Activated CD4-positive, alpha-beta T cell treated with anti-CD3 and anti-CD28 coated beads, Interleukin-2, Interleukin-6, amounts not matched to agents 100 ng/mL and 50 ng/mL, durations not matched to agents 16 hours and 8 hours (primary cell): Measurements from ENCODE around the gene CEPT1.
A peak's percentile ranks its signal among the peaks of the same experiment; 100 is the strongest.
"Not testable (repeated sequence)": the region's sequence is repeated elsewhere in the genome, so short reads cannot be mapped to it uniquely, and the experiment has no call there.

Source experiments
- DNase-seq: peaks from one replicate; pipeline ENCODE4 v3.0.0-alpha.2; 2020

The CEPT1 gene

GRCh38 chr1:111213412-111213811 is 73.4 kb downstream of the CEPT1 start:
- DNase-seq = no peak

DNA sequence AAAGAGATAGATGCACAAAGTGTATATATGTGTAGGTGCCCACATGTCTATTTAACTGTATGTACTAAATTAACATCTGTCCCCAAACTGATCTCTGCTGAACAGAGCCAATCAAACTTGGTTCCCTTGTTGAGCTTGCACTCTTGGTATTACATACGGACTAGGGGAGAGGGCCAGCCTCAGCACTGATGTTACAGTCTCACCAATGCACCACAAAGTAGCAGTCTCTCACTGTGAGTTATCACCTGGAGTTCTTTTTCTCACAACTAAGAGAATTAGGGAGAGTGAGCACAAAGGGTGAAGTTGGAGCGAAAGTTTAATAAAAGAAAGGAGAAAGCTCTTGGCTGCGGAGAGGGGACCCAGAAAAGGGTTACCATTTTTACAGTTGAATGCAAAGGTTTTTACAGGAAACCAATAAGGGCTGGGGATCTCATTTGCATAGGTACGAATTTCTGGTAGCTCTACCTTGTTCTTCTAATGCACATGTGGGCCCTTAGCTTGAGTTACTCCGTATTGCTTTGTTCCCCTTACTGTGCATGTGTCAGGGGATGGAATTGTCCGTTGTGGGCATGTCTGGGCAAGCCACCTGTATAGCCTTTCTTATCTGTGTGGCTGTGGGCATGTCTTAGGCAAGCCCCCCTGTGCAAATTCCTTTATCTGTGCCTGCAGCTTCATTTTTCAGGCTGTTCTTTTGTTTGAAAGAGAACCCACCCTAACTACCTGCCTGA is 74.2 kb downstream of the CEPT1 start:
- DNase-seq = no peak

GRCh38 chr1:111214884-111215283 is 74.9 kb downstream of the CEPT1 start:
- DNase-seq = peak; percentile 60

- DNase-seq = not testable (repeated sequence)
These were observed 75.3 kb downstream of the CEPT1 start for GRCh38 chr1:111215285-111215684.

DNA sequence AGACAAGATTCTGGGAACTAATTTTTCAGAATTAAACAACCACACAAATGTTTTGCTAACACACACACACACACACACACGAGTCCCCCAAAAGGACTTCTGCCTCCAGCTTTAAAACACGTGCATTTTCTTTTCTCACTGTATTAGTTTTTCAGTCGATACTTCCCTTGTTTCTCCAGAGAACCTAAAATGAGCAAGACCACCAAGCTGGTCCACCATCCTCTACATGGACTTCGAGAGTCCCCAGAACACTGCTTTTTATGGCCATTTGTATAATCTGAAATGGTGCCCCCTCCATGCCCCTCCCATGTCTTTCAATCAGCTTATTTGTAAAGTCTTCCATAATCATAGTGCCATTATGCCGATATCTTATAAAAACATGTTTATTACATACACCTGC is 76.7 kb downstream of the CEPT1 start:
- DNase-seq = no peak

GRCh38 chr1:111217183-111217910 is 77.3 kb downstream of the CEPT1 start:
- DNase-seq = peak; percentile 72

GRCh38 chr1:111218701-111219556 is 78.9 kb downstream of the CEPT1 start:
- DNase-seq = no peak

DNA sequence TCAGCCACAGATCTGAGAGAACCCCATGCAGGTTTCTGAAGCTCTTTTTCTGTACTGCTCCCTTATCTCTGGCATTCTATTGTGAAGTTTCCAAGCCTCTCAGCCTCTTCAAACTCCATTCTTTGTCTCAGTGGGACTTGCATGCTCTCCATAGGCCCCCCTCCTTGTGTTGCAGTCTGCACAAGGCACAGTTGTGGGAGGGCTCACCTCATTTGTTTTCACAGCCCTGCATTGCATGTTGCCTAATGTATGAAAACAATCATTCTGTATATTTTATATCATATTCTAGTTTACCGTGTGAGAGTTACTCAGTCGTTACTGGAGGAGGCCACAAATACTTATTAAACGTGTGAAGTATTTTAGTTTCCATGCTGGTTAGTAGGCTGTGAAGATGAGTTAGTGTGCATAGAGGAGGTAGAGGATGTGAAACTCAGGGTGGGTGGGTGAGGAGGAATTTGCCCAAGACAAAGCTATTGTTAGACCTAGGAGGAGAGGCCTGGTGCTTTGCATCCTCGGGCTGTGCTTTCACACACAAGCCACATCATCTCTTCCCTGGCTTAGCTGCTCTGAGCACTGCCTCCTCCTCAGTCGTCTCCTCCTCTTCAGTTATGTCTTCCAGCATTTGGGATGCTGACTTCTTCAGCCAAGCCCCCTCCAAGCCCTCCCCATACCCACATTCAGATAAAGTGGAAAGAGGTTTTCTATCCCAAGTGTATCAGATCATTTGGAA is 79.7 kb downstream of the CEPT1 start:
- DNase-seq = peak; percentile 78

DNA sequence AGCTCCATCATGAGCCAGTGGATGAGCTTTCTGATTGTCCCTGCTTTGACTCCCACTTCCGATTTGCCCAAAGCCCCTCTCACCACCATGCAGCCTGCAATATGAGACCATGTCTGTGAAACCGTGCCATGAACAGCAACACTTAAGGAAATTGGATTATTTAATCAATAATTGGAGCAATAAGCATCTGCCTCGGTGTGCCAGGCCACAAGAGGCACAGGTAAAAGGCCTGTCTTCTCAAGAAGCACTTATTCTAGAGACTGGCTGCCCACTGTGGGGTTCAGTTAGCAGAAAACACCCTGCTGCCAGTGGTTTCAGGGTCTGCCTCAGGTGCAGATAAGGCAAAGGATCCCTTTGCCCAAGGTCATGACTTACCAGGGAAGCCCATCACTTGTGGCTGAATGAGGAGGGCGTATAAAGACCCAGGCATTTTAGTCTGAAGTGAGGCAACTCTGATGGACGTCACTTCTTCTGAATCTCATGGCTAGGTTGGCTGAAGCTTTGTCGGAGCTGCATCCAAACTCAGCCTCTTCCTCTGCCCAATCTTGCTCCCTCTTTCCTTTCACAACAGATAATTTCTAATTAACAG is 80.4 kb downstream of the CEPT1 start:
- DNase-seq = no peak

- DNase-seq = no peak
These were observed 81.2 kb downstream of the CEPT1 start for GRCh38 chr1:111221276-111221632.

- DNase-seq = peak; percentile 89
These were observed 81.7 kb downstream of the CEPT1 start for GRCh38 chr1:111221633-111222291.

DNA sequence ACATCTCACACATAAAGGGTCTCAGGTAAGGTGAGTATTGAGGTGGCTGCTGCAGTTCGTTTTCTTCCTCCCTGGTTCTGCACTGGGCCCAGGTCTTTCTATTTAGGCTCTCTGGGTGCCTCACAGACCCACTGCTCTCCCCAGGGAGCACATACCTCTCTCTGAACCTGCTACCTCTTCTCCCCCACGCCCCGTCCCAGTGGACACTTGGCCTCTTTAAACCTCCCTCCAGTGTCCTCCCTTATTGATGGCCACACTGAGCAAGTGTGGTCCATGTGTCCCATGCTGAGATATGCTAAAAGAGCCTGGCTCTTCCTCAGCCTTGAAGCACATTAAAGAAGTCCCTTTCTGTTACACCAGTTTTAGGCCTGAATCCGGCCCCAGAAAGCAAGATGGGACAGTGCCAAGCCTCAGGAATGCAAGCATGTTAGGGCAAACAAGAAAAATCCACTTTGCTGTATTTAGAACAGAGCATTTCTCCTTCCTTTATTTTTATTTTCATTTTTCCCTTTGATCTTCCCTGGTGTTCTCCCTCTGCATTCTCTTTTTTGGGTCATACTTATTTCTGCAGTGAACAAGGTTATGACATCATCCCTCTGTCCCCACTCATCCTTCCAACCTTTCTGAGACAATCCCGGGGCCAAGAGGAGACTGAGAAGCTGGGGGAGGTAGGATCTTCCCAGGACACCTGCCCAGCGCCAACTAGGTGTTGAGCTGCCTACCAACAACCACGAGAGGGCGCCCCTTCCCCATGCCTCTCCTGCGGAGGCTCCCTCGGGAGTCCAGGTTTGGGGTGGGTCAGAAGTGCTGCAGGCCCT is 82.5 kb downstream of the CEPT1 start:
- peak; percentile 88 for DNase-seq

GRCh38 chr1:111223126-111223685 is 83.2 kb downstream of the CEPT1 start:
- no peak for DNase-seq

DNA sequence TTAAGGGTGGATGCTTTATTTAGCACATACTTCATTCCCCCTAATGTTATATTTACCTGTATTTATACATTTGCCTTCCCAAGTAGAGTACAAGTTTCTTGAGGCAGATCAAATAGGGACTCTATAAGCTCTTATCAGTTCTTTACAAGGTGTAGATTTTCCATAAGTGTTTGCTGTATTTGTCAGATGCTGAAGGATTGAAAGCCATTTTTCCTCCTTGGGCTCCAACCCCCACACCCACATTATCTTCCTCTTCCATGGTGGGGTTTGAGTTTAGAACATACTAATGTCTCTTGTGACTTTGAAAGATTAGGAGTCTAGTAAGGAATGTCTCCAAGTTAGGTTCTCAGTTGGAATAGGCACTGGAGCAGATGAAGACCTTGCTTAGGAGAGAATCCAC is 85.1 kb downstream of the CEPT1 start:
- DNase-seq = no peak

- no peak for DNase-seq
These were observed 85.8 kb downstream of the CEPT1 start for GRCh38 chr1:111225717-111226400.

DNA sequence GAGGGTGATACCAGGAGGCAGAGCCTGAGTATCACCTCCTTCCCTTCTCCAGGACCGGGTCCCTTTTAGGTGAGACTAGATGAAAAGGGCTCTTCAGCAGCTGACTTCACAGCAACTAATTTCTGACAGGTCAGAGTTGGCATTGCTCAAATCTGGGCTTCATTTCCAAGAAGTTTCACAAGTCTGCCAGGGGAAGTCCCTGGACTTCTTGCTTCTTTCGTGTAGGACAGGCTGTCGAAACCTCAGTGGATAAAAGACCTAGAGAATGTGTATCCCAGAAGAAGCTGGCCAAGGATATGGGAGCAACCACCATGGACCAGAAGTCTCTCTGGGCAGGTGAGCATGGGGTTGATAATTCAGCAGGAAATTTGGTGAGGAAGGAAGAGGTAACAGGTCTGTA is 87.4 kb downstream of the CEPT1 start, which contains the start of gene CHI3L2:
CHI3L2 (plus strand) TSS at position 280 of the 400 bp plus-strand sequence; CDS start at position 297, 17 bp downstream.
- DNase-seq = no peak

DNA sequence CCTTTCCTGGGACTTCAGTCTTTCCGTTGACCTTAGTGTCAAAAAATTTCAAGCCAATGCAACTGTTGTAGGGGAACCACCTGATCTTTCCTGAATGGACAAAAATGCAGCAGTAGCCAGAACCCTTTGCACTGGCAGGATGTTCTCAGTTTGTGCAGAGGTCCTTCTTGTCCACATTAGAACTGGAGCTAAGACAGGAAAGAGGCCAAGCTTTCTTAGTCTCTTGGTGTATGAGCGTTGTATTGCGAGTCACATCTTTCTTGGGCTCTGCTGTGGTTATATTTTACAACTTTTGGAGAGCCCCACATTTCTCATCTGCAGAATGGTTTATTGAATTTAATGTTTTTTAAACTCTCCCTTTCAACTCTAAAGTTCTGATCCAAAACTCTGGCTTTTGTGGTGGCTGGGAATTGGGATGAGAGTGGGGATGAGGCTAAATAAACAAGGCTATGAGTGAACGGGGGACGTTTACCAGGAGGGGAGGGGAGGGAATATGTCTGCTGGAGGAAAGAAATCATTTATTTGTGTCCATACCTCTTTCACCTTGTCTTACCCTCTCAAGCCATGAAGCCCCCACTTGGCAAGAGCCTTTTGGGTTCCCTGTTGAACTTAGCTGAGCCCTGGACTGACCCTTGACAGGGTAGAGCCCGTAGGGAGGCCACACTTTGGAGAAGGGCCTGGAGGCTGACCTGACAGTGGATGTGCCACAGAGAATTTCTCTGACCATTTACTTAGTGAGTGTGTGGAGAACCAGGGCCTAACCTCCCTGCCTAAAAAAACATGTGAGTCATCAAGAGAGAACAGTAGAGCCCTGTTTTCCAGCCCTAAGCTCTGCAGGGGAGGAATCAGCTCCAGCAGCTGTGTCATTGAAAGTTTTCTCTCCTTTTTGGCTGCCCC is 88.1 kb downstream of the CEPT1 start:
- no peak for DNase-seq

DNA sequence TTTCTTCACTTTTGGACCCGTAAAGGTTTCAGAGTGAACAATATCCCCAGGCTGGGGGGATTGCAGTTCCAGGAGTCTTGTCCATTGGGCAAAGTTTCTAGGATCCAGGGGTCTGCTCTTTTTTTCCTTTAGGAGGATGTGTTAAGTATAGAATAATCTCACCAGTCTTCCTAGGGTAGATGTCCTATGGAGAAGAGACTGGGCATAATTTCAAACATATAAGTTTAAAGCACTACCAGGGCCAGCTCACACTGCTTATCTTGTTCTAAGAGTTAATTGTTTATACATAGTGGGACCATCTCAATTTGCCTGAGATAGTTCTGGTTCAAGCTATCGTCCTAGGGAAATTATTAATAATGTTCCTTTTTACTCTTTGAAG is 88.7 kb downstream of the CEPT1 start:
- DNase-seq = no peak

GRCh38 chr1:111232134-111232533 is 92.1 kb downstream of the CEPT1 start:
- DNase-seq = no peak
